GM21723 (cell line): ENCODE data around the gene KIAA1191.
A peak's percentile ranks its signal among the peaks of the same experiment; 100 is the strongest.

ENCODE experiments used
- ATAC-seq: cut with Tn5 transposase; IDR thresholded peaks from one replicate; pipeline ENCODE4 v1.9.1; 2021; ENCODE audit warnings: mild to moderate bottlenecking, moderate library complexity; ENCODE audit not compliant: unreplicated experiment

KIAA1191 gene

GRCh38 chr5:176389135-176390123, 27.9 kb upstream of the KIAA1191 start:
- peak; percentile 38 for ATAC-seq

- peak; percentile 88 for ATAC-seq
These were observed 27.0 kb upstream of the KIAA1191 start, which contains the start of the genes HIGD2A and NOP16 for GRCh38 chr5:176388444-176389134. Gene HIGD2A, plus strand, starts transcription at chr5:176388751. Its CDS starts 69 bp downstream, at chr5:176388820. Gene NOP16, minus strand, starts transcription at chr5:176388598. Its CDS starts 59 bp downstream, at chr5:176388539.

- peak; percentile 8 for ATAC-seq
These were observed 26.5 kb upstream of the KIAA1191 start for GRCh38 chr5:176388003-176388443.

GRCh38 chr5:176387384-176387925, 25.9 kb upstream of the KIAA1191 start:
- no peak for ATAC-seq

- no peak for ATAC-seq
These were observed 24.9 kb upstream of the KIAA1191 start for GRCh38 chr5:176386491-176386890.

- ATAC-seq = no peak
These were observed 23.4 kb upstream of the KIAA1191 start for GRCh38 chr5:176384991-176385390.

GRCh38 chr5:176384366-176384930, 22.9 kb upstream of the KIAA1191 start:
- ATAC-seq = no peak

GRCh38 chr5:176383961-176384360, 22.4 kb upstream of the KIAA1191 start:
- no peak for ATAC-seq

GRCh38 chr5:176383248-176383905, 21.8 kb upstream of the KIAA1191 start:
- no peak for ATAC-seq

- ATAC-seq = no peak
These were observed 21.2 kb upstream of the KIAA1191 start for GRCh38 chr5:176382721-176383120.

GRCh38 chr5:176381979-176382378, 20.4 kb upstream of the KIAA1191 start:
- ATAC-seq = no peak

GRCh38 chr5:176381423-176381822, 19.9 kb upstream of the KIAA1191 start:
- ATAC-seq = no peak

GRCh38 chr5:176379881-176380280, 18.3 kb upstream of the KIAA1191 start:
- peak; percentile 57 for ATAC-seq

- no peak for ATAC-seq
These were observed 11.7 kb upstream of the KIAA1191 start for GRCh38 chr5:176373100-176373818.

- ATAC-seq = no peak
These were observed 10.3 kb upstream of the KIAA1191 start for GRCh38 chr5:176371621-176372539.

- ATAC-seq = no peak
These were observed 8.6 kb upstream of the KIAA1191 start for GRCh38 chr5:176369934-176370711.

- ATAC-seq = no peak
These were observed 7.2 kb upstream of the KIAA1191 start for GRCh38 chr5:176368726-176369125.
